Fibroblast of skin of back (primary cell): ENCODE measurements around the gene C3orf20.

ENCODE experiments used
- DNase-seq: peaks from one replicate; pipeline ENCODE4 v3.0.0-alpha.2; 2013

C3orf20 gene

DNA sequence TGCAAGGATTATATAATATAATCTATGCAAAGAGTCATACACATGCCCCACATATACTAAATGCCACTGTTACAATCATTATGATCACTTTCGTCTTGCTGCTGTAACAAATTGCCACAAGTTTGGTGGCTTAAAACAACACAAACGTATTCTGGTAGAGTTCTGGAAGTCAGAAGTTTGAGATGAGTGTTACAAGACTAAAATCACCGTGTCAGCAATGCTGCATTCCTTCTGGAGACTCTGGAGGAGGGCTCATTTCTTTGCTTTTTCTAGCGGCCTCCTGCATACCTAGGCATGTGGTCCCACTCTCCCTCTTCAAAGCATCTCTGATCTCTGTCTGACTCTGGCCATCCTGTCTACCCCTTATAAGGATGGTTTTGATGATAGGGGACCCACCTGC lies 24.7 kb upstream of the C3orf20 start:
- DNase-seq, result no peak

DNA sequence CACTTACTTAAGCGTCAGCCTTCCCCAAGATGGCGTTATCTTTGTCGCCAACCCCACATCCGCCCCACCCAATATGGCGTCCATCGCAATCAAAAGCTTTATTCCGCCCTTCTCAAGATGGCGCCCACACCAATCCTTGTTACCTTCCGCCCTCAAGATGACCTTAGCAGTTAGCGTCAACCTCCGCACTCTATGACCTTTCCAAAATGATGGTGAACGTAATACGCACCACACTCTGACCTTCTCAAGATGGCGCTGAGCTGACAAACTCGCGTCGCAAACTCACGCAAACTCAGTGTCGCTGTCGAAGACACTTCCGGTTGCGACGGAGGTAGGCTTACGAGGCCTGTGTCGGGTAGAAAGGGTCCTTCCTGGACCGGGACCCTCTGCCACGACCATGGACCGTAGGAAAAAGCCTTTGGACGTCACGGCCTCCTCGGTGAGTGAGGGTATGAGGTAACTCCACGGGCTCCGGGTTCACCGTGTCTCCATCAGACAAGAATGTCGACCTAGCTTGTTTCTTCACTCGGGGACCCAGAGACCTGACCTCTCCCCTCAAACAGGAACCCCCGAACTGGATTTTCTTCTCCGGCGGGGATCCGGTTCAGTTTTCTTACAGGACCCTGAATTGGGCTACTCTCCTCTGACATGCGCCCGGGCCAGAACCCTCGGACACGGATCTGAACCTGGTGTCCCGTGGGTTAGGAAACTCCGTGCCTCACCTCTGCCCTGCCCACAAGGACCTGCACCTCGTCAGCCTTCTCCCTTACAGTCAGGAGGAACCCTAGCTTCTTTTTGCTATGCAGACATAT lies 23.3 kb upstream of the C3orf20 start, which contains the start of gene CCDC174:
TSS of gene CCDC174 (plus strand) at position 323 of the 812 bp plus-strand sequence. CDS start at position 398, 75 bp downstream.
- DNase-seq, result peak; percentile 99

DNA sequence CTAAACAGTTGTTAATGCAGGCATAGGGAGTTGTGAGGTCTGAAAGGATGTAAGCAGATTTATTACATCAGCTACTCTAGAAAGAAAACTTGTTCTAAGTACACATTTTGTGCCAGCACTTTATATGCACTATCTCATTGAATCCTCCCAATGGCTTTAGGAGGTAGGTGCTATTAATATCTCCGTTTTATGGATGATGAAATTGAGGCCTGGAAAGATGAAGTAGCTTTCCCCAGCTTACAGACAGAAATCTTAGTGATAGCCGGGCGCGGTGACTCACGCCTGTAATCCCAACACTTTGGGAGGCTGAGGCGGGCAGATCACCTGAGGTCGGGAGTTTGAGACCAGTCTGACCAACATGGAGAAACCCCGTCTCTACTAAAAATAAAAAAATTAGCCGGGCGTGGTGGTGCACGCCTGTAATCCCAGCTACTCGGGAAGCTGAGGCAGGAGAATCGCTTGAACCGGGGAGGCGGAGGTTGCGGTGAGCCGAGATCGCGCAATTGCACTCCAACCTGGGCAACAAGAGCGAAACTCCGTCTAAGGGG lies 22.5 kb upstream of the C3orf20 start:
- peak; percentile 26 for DNase-seq

DNA sequence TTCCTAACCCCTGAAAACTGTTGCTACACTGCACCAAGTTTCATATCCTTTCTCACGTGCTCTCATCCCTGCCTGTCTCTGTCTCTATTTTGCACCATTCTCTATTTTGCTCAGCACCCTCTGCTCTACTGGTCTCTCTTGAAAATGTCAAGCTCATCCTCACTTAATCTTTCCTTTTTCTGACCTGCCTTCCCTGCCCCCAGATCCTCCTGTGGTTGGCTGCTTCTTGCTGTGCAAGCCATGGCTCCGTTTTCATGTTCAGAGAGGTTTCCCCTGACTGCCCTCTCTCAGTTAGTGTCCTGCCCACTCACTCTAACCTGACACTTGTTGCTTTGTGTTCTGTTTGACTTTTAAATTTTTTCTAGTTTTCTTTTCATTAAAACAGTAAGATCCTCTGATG lies 17.4 kb upstream of the C3orf20 start:
- DNase-seq, result no peak

DNA sequence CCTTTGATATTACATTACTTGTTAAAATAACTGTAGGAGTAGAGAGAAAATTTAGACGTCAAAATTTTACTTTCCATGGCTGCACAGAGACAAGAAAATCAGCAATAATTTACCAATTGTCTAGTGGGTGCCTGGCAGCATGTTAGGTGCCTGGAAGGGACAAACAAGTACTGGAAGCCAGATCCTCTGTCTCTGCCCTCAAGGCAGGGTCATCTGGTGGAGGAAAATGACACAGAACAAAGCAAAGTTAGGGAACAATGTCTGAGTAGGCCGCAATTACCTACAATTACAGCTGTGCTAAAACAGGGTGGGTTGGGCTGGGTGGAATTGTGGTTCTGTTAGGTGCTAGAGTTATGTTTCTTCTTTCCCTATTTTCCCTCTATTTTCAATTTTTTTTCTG lies 16.0 kb upstream of the C3orf20 start:
- DNase-seq, result no peak

DNA sequence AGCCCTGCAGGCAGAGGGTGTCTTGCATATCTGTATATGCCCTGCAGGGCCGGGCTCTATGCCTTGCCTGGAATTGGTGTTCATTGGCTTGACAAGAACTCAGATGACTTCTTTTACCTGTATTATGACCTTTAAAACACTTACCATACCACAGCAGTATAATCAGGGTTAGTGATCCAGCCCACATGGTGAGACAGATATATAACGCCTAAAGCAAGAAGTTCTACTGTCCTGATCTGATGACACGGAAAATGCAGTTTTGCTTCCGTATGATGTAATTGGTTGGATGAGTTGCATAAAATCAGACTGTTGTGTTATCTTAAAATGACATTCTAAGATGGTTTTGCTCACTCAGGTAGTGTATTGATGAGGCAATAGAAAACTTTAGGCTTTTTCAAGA lies 14.0 kb upstream of the C3orf20 start:
- no peak for DNase-seq

DNA sequence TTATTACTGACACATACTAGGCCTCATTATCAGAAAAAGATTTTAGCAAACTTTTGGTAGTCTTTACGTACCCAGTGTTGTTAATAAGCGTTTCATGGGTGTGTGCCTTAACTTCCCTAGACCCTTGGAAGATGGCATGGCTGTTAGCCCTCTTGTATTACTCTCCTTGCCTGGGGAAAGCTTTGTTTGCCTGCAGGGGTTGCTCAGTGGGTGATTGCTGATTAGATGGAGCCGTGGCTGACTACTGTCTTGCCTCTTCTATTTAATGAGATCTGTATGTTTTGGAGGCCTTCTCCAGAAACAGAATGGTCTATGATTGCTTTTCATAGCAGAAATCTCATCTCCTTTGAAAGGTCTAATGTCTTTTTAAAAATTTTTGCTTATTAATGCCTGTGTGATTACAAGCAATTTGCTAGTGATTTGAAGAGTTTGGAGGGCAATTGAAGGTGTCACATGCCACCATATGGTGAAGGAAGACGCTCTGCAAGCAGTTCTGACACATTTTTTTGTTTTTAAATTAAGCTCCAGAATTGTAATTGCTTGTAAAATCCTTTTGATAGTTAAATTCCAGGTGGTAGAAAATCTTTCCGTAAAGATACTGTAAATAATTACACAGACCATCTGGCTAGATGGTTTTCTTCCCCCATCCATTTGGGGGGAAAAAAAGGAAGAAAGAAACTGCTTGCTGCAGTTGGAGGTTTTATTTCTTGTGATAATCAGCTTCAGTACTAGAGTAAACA lies 11.4 kb upstream of the C3orf20 start:
- DNase-seq, result no peak

DNA sequence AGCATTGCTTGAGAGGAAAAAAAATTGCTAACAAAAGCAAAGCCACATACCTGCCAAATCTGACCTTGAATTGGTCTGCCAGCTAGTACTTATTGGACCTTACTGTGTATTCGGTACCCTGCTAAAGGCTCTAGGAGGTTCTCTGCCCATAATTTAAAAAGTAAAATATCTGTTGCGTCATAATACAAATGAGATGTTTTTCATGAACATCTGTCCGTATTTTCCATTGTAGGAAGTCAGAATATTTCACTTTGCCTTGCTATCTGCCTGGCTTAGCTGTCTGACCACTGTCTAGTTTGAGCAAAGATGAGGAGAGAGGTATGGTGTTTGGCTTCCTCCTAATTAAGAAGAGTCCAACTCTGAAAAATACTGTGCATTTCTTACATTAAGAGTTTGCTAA lies 10.8 kb upstream of the C3orf20 start:
- no peak for DNase-seq

DNA sequence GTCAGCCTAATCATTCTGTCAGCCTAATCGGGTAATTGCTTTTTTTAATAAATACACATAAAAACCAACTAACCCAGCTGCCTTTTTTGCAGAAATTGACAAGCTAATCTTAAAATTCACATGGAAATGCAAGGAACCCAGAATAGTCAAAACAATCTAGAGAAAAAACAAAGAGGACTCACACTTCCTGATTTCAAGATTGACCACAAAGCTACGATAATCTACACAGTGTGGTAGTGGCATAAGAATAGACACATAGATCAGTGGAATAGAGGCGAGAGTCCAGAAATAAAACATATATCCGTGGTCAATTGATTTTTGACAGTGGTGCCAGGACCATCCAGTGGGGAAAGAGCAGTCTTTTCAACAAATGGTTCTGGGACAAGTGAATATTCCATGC lies 2.4 kb upstream of the C3orf20 start:
- no peak for DNase-seq

DNA sequence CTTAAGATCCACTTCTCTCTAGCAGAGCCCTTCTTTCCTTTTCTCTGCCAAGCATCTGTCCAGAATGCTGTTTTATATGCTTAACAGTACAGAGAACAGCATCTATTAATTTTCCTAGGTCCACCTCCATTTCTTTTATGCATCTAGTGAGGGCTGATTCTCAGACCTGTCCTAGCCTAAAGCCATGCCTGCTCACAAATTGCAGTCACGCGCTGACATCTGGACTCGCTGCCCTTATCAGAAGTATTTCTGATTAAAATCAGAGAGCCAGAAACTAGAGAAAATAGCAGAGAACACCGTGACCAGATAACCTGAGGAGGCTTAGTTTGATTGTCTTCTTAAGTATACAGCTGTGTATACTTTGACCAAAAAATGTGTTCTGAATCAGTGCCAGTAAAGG lies 1.9 kb downstream of the C3orf20 start:
- no peak for DNase-seq

DNA sequence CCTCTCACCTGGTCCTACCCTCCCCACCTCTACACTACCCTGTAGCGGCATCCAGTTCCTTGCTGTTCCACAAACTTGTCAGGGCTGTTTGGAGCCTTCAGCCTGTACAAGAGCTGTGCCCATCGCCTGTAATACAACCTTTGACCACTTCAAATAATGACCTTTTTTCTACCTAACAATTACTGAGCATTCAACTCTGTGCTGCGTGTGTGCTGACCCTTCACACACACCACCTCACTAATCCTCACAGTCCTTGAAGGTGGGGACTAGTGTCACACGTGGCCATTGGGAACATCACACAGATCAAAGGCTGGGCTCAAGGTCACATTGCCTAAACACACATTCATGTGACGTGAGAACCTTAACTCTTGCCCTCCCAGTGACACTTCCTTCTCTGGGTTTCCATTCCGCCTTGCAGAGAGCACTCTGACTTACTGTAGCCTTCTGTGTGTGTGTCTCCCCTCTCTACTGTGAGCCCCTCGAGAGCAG lies 3.1 kb downstream of the C3orf20 start:
- DNase-seq, result no peak

DNA sequence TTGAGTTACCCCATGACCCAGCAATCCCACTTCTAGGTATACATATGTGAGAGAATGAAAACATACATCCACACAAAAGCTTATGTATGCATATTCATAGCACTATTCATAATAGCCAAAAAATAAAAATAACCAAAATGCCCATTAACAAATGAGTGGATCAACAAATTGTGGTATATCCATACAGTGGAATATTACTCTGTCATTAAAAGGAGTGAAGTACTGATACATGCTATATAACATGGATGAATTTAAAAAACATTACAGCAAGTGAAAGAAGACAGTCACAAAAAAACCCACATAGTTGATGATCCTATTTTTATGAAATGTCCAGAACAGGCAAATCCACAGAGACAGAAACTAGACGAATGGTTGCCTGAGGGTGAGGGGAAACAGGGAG lies 5.2 kb downstream of the C3orf20 start:
- DNase-seq, result no peak

DNA sequence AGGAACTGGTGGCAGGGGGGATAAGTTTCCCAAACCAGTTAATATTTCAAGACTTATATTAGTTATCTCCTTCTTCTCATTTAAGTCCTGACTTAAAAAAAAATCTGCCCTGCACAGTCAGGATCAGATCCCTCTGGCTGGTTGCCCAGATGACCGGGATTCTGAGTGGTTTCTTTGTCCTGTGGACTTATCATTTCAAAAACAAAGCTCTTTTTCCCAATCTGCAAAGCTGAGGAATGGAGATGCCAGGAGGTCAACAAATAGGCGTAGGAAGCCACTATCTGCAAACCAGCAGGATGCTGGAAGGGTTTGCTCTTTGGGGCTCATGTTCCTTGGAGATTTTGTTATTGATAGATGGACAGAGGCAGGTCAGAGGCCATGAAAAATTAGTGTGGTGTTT lies 5.8 kb downstream of the C3orf20 start:
- DNase-seq, result no peak

DNA sequence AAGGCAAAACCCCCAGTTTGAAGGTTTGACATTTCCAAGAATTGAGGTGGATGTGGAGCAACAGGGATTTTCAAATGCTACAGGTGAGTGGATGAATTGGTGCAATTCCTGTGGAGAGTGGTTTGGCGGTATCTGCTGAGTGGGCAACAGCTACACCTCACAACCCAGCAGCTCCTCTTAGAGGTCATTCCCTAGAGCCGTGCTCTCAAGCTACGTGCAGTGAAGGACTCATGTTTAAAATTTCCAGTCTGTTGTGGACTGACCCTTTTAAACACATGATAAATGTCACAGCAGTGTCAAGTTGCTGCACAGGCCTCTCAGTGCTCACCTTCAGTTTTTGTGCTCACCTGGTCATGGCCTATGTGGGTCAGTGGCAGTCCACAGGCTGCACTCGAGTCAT lies 9.5 kb downstream of the C3orf20 start:
- no peak for DNase-seq

DNA sequence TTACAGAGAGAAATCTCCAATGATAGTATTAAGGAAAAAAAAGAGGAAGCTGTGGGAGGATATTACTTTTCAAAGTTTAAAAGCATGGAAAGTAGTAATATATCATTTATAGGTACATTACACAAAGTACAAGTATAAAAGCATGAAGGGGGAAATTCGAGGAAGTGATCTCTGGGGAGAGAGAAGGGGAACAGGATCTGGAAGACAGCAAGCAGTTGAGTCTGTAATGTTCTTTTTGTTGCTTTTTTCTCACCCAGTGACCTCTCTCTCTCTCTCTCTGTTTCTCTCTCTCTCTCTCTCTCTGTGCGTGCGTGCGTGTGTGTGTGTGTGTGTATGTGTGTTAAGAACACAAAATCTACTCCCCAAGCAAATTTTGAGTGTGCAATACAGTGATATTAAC lies 10.2 kb downstream of the C3orf20 start:
- no peak for DNase-seq

DNA sequence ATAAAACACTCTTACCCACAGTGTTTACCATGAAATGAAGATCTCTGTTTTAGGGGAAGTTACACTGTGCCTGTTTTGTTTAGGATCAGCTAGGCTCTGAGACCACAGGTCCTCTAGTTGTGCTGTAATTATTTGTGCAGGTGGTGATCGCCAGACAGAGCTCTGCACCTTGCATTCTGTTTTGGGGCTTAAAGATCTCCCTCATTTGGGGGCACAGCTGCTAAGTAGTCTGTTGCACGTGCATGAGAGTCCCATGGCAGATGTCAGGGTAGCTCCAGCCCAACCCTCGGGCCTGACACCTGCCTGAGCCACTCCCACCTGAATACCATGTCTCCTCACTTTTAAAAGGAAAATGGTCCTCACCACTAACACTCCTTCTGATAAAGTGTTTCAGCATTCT lies 12.4 kb downstream of the C3orf20 start:
- no peak for DNase-seq

DNA sequence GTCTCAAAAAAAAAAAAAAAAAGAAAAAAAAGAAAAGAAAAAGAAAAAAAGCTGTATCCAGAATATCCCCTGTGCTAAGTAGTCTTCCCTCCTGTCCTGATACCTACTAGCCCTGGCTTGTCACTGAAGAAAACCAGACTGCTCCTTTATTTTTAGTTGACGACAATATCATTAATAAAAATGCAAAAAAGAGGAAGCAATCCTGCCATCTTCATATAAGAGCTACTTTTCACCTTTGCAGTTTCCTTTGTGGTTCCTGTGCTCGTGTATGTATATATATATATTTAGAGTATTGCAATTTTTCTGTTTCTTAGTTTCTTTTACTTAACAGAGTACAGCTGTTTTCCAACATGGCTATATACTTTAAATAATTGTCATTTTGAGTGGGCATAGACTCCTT lies 13.6 kb downstream of the C3orf20 start:
- no peak for DNase-seq

DNA sequence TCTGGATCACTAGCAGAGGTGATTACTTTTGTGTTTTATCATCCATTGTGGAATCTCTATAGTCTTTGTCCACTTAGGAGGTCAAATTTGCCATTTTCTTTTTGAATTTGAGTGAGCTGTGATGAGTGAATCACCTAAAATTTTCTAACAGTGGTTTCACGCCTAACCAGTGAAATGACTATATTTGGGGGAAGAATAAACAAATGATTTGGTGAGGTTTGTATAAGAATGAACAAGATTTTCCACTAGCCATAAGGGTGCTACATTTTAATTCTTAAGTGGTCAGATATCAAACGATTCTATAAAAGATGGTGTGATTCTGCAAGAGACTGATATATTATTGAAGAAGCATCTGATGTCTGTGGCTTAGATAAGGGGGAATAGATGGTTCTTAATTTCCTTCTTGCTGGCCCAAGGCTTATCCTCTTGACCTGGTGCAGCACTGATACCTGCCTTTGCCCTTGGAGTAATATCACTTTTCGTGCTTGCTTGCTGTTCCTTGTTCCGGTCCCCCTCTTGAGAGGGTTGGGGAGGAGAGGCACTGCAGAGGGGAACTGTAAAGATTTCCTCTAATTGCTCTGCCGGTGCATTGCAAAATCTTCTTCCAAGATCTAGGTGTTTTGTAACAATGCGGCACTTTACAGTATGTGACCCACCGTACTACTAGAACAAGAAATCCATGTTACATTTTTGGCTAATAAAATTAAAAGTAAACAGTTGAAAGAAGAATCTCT lies 14.5 kb downstream of the C3orf20 start:
- DNase-seq, result no peak

DNA sequence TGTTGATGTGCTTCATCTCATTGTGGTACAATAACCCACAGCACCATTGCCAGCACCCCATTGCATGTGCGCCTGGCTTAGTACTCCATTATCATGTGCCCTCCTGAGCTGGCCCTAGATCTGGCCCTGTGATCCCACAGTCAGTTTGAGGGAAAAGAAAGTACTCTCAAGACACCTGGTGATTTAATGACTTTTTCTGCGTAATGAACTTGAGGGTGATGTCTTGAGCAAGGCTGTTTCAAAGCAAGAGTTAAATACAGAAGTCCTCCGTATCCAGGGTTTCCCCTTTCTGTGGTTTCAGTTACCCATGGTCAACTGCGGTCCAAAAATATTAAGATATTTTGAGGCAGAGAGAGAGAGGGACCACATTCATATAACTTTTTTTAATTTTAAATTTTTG lies 16.3 kb downstream of the C3orf20 start:
- DNase-seq, result no peak

DNA sequence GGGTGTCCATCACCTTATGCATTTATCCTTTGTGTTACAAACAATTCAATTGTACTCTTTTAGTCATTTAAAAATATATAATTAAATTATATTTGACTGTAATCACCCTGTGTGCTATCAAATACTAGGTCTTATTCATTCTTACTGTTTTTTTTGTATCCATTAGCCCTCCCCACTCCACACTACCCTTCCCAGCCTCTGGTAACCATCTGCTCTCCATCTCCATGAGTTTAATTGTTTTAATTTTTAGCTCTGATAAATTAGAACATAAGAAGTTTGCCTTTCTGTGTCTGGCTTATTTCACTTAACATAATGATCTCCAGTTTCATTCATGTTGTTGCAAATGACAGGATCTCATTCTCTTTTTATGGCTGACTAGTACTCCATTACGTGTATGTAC lies 16.8 kb downstream of the C3orf20 start:
- no peak for DNase-seq

DNA sequence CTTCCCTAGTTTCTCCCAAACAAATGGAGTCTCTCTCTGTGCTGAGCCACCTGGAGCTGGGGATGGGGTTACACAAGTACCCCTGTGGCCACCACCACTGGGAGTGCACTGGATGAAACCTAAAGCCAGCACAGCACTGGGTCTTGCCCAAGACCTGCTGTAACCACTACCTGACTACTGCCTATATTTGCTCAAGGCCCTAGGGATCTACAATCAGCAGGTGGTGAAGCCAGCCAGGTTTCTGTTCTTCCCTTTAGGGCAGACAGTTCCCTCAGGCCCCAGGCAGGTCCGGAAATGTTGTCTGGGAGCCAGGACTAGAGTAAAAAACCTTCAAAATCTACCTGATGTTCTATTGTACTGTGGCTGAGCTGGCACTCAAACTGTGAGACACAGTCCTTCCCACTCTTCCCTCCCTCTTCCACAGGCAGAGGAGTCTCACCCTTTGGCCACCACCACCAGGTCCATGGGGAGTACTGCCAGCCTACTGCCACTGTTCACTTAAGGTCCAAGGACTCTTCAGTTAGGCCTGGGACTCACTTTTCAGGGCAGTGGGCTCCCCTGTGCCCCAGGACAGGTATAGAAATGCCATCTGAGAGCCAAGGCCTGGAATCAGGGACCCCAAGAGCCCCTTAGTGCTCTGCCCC lies 23.8 kb downstream of the C3orf20 start:
- DNase-seq, result no peak

DNA sequence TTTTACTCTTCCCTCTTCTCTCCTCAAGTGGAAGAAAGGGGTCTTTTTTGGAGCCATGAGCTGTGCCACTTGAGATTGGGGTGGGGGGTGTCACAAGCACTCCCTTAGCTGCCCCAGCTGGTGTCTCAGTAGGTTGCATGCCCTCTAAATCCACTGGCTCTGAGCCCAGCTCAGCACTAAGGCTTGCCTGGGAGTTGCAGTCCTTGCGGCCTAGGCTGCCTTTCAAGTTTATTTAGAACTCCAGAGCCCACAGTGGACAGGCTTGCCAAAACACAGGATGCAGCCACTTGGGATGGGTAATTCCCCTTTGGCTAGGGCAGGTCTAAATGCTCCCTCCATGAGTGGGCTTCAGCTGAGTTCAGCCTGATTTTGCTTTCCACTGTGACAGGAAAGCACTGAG lies 24.7 kb downstream of the C3orf20 start:
- no peak for DNase-seq
